Jurkat, Clone E6-1 (cell line): ENCODE results near the gene NRN1. TPM values are rescaled to one million over a fixed set of nuclear protein-coding genes. Genes with fewer than 3 reads are reported as not detected.
"Not testable (repeated sequence)": the region's sequence is repeated elsewhere in the genome, so short reads cannot be mapped to it uniquely, and the experiment has no call there.

Experiments
- DNase-seq: peaks from one replicate; pipeline ENCODE4 v3.0.0-alpha.2; 2011; ENCODE audit warnings: low read depth, low spot score
- H3K4me3 ChIP-seq: 2 replicates; pipeline ENCODE4 v1.5.1; 2011; ENCODE audit warnings: mild to moderate bottlenecking, low read length, control low read depth, moderate library complexity
- polyA plus RNA-seq: library from polyadenylated mRNA; unstranded; fragments of >200 nt; gene quantifications from one replicate; pipeline ENCODE4 v1.2.1, GENCODE V29; 2012; ENCODE audit warnings: missing spikeins; ENCODE audit not compliant: insufficient read length, insufficient read depth

The NRN1 gene
- polyA plus RNA-seq, result 64.3 TPM

DNA sequence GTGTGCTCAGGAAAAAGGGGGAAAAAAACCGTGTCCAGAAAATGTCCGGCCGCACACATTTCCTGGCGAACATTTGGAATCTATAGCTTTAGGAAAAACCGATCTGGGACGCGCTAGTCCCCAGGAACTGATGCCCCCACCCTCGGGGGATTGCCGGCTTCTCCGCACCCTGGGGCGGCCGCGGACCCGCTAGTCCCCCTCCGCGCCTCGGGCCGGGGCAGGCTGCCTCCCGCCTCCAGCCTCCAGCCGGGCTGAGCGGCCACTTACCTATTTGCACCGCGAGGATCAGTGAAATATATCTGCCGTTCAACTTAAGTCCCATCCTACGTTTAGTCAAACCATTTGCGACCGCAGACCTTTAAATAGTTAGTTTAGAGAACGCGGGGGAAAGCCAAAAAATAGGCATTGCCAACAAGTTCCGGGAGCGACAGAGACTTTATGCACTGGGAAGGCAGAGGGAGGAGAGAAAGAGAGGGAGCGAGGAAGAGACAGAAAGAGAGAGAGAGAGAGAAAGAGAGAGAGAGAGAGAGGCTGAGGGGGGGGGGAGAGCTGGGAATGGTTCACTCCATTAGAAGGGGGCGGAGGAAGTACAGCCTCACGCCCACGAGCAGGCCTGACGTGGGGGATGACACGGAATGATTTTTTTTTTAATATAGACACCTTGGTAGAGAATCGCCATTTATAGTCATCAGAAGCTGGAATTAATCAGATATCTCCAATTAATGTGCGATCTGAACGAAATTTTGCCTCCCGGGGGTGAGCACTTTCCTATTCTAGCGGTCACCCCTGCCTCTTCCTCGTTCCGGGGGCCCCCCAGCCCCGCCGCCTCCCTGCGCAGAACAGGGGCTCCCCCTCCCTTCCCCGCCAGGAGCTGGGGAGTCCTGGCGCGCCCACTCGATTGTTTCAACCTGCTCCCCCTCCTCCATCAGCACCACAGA lies at the start of gene NRN1:
Gene NRN1 (minus strand): TSS at position 498 of the 938 bp plus-strand sequence. CDS start 176 bp downstream, at position 322.
- no peak for DNase-seq
- H3K4me3 ChIP-seq, result peak within 1 kb of the TSS; percentile 84

DNA sequence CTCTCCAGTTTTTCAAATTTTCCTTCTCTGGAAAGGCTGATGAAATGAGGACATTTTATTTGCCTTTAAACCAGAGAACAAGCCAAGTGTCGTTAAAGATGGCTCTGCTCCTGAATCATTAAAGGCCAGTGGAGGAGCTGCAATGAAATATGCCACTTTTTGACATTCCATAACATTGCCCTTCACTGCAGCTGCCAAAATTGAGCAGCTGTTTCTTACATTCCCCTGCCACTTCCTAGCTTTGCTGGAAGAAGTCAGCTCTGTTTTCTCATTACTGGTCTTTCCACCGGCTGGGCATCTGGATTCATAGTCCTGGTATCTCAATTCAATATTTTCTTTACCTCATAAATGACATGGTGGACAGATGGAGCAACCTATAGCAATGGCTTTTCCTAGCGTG lies 45.5 kb upstream of the NRN1 start:
- no peak for DNase-seq

DNA sequence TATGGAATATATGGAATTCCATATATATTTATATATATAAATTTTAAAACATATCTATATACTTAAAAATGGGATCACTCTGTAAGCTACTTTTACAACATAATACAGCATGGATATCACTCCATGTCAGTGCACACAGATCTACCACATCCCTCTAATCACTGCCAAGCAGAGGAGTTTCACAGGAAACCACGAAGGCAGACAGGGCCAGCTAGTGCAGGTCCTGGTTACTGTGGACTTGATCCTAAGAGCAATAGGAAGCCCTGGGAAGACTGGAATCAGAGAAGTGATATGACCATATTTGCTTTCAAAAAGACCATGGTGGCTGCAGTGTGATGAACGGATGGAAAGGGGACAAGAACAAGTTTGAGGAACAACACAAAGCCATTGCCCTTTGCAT lies 40.0 kb upstream of the NRN1 start:
- no peak overlapping the region for H3K4me3 ChIP-seq
- DNase-seq, result no peak

More for the DNA sequence above, 45.5 kb upstream of the NRN1 start:
- no peak overlapping the region for H3K4me3 ChIP-seq

DNA sequence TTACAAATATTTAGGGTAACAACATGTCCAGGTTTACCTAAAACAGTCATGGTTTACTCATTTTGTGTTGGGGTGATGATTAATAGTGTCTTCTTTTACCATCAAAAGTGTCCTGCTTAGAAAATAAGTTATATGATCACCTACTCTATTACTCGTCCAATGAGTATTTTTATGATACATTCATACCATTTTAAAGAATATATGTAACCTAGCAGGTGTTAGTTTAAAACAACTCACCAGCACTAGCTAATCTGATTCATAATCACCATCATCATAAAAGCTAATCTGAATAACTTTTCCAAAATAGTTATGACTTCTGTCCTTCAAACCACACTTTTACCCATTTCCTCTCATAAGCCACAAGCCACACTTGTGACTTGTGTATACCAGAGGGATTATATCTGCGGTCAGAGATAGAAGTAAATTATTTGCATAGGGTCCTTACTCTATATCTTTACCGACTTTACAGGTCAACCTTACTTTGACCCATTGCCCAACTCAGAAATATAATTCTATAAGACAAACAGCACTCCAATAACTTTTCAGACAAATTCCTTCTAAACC lies 33.3 kb upstream of the NRN1 start:
- no peak for DNase-seq

GRCh38 chr6:6037179-6037578 lies 30.5 kb upstream of the NRN1 start:
- H3K4me3 ChIP-seq, result no peak overlapping the region
- DNase-seq, result no peak

More for the DNA sequence above, 33.3 kb upstream of the NRN1 start:
- no peak overlapping the region for H3K4me3 ChIP-seq

DNA sequence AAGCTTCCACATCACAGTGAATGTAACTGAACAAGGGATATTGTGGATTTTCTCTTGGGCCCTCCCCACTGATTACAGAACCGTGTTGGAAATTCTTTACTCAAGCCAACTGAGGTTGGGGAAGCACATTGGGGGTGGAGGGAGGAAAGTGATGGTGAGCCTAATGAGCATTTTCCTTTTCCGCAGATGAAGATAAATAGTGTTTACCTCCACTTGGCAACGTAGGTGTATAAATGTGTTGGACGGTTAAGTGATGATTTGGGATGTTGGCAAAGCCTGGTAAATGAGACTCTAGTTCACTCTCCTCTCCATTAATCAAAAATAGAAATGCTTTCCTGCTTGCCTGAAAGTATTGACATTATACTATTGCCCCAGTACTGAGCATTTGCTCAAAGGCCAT lies 27.1 kb upstream of the NRN1 start:
- H3K4me3 ChIP-seq, result no peak overlapping the region
- DNase-seq, result no peak

DNA sequence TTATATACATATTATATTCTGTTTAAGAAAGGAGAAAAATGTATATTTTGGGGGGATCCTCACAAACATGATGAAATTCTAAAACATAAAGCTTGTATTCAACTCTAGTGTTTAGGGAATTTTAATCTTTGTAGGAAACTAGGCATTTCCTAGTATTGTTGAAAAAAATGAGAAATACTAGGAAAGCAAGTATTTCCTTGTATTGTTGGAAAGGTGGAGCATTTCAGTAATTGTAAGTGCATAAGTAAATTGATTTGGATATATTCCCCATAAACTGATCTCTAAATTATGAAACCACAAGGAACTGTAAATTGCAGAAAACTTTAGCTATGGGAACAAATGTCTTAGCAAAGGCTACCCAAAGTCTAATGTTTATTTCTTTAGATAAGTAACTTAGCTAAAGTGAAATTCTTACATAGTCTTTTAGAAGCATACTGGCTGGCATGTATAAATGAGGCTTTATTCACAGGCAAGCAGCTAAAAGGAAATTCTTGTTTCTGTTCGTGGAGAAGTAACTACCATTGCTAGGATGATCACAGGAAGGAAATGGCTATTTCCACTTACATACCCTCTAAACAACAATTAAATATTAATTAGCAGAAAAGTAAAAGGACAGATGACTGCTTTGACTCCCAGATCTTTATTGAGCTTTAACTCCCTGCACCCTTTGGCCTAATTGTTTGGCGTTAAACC lies 19.9 kb upstream of the NRN1 start:
- no peak for DNase-seq
- no peak overlapping the region for H3K4me3 ChIP-seq

DNA sequence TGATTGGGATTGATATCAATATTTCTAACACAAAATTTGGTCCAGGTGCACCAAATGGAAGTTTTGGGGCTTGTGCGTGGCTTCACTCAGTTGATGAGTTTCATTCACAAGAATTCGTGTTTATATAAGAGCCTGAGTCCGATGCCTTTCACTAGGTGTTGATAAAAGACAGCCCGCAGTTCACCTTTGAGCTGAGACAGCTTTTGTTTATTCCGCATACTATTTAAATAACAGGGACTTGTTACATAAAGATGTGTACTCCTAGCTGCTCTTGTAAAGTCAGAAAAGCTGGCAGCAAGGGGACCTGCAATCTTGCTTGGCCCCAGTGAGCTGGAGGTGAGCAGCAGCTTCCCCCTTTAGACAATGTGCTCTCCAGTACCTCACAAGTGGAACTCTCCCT lies 19.0 kb upstream of the NRN1 start:
- DNase-seq, result no peak

DNA sequence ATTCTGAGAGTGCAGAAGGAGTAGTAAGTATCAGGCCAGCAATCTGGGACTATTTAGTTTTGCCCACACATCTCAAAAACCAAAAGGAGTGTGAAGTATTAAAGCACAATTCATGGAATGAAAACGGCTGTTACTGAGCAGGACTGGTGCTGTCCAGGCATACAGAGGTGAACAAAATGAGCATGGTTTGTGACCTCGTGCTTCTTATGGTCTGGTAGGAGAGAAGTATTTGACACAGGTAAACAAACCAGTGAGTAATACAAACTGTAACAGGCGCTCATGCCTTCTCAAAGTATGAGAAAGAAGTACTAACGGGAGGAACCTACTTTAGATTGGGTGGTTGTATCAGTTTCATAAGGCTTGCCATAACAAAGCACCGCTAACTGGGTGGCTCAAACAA lies 17.5 kb upstream of the NRN1 start:
- no peak overlapping the region for H3K4me3 ChIP-seq

More for the DNA sequence above, 19.0 kb upstream of the NRN1 start:
- no peak overlapping the region for H3K4me3 ChIP-seq

GRCh38 chr6:6022841-6023240 lies 16.1 kb upstream of the NRN1 start:
- DNase-seq, H3K4me3 ChIP-seq: not testable (repeated sequence)

More for the DNA sequence above, 17.5 kb upstream of the NRN1 start:
- DNase-seq, result no peak

GRCh38 chr6:6008648-6009421 lies 2.1 kb upstream of the NRN1 start:
- DNase-seq, result peak; percentile 79
- H3K4me3 ChIP-seq, result peak overlapping the region; percentile 84

DNA sequence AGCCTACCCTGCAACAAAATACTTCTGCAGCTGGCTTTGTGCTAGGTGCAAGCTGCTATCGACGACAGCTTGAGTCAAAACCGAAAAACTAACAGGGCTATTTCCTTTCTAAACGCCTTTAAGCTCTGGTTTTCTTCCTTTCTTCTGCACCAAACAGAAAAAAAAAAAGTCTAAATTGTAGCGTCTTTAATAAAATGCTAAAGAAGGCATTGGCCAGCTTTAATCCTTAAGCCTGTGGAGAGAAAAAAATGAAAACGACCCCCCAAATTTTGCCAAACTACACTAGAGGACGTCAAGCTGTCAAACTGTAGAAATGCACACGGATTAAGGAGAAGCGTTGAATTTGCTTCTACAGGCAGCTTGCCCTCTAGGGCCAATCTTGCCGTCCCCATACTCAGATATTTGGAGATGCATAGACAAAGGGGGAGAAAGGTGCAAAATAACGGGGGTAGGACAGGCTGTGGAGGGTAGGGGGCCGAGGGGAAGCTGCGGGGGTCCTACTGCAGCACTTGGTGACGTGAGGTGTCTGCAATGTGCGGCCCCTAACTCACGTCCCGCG lies 1.4 kb upstream of the NRN1 start:
- DNase-seq, result no peak
- peak overlapping the region; percentile 84 for H3K4me3 ChIP-seq

GRCh38 chr6:6007366-6008088 lies 802 bp upstream of the NRN1 start:
- peak; percentile 73 for DNase-seq
- H3K4me3 ChIP-seq, result peak overlapping the region; percentile 84

- DNase-seq, result no peak
- H3K4me3 ChIP-seq, result peak overlapping the region; percentile 84
These were observed 708 bp downstream of the NRN1 start for GRCh38 chr6:6006006-6006427.

- no peak for DNase-seq
- peak overlapping the region; percentile 84 for H3K4me3 ChIP-seq
These were observed 1.4 kb downstream of the NRN1 start for GRCh38 chr6:6005051-6006005.

GRCh38 chr6:6004390-6004995 lies 2.2 kb downstream of the NRN1 start:
- peak; percentile 66 for DNase-seq
- H3K4me3 ChIP-seq, result peak overlapping the region; percentile 84
